NCI-H1105 (cell line): ENCODE data around the gene CAMK2B.
A peak's percentile ranks its signal among the peaks of the same experiment; 100 is the strongest.

Source experiments
- DNase-seq: peaks from one replicate; lab custom pipeline; 2025; lab: John Stamatoyannopoulos, UW

Gene CAMK2B

DNA sequence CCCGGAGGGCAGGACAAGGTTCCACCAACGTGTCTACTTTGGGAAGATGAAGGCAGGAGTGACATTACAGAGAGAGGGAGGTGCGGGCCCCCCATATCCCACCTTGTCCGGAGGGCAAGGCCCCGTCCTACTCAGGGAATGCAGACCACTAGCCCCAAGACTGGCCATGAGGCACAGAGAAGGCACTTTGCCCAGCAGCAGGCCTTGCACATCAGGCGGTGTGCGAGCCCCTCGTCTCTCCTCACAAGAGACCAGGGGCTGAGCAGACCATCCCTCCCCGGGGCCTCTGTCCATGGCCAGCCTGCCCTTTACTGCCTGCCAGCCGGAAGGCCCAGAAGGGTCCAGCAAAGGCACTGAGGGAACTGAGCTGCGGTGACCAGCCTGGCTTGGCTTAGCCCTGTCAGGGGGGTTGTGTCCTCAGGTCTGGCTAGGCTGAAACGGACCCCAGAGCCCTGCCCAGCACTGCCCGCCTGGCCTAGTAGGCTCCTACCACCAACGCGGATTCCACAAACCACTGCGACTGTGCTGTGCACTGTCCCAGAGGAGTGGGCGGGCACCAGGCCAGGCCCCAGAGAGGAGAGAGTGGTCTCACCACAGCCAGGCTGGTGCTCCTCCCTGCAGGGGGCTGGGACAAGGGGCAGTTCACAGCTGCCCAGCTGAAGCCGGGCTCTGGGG is 16.7 kb downstream of the CAMK2B start:
- no peak for DNase-seq

DNA sequence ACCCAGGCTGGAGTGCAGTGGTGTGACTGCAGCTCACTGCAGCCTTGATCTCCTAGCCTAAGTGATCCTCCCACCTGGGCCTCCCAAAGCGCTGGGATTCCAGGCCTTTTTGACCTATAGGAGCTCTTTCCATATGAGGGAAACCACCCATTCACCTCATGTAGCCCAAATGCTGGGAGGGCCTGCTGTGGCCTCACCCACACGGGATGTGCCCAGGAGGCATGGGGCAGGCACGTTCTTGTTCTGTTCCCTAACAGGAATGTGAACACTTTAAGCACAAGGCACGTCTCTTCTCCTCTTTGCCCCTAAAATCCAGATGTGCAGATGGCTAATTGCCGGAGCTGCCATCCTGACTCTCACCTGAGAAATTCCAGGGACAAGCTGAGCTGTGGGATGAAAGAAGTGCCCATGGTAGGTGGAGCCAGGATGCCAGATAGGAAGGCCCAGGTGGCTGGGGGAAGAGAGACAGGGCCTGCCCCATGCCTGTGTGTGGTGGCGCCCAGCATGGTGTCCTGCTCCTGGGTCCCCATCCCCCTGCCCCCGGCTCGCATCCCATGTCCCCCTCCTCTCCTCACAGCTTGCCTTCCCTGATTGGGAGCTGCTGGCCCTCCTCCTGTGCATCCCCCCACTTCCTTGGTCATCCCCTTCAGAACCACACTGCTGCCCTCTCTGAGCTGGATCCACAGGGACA is 17.3 kb downstream of the CAMK2B start:
- DNase-seq: no peak

DNA sequence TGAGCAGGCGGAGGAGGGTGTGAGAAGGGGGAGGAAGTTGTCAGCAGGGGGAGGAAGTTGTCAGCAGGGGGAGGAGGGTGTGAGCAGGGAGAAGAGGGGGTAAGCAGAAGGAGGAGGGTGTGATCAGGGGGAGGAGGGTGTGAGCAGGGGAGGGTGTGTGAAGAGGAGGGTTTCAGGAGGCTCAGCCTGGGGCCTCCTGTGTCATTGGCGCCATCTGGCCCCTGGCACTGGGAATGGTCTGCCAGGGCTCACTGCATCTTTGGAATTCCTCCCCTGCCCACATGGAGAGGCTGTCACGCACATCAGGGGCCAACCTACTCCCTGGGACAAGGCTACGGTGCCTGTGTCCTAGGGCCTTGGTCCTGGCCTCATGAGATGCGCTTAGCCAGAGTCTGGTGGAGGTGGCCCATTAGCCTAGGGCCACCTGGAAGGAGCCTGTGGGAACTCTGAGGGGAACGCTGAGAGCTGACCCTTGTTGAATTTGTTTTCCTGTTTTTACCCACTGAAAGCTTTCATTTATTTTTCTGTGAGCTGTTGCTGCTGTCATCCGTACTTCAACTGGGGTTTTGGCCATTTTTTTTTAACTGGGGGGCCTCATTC is 18.0 kb downstream of the CAMK2B start:
- peak; percentile 54 for DNase-seq

DNA sequence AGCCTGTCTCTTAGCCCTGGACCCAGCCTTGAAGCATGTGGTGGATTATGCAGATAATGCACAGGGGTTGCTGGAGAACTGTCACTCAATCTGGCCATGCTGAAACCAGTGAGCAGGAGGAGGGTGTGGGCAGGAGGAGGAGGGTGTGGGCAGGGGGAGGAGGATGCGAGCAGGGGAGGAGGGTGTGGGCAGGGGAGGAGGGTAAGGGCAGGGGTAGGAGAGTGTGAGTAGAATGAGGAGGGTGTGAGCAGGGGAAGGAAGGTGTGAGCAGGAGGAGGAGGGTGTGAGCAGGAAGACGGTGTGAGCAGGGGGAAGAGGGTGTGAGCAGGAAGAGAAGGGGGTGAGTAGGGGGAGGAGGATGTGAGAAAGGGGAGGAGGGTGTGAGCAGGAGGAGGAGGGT is 18.8 kb downstream of the CAMK2B start:
- DNase-seq: no peak

DNA sequence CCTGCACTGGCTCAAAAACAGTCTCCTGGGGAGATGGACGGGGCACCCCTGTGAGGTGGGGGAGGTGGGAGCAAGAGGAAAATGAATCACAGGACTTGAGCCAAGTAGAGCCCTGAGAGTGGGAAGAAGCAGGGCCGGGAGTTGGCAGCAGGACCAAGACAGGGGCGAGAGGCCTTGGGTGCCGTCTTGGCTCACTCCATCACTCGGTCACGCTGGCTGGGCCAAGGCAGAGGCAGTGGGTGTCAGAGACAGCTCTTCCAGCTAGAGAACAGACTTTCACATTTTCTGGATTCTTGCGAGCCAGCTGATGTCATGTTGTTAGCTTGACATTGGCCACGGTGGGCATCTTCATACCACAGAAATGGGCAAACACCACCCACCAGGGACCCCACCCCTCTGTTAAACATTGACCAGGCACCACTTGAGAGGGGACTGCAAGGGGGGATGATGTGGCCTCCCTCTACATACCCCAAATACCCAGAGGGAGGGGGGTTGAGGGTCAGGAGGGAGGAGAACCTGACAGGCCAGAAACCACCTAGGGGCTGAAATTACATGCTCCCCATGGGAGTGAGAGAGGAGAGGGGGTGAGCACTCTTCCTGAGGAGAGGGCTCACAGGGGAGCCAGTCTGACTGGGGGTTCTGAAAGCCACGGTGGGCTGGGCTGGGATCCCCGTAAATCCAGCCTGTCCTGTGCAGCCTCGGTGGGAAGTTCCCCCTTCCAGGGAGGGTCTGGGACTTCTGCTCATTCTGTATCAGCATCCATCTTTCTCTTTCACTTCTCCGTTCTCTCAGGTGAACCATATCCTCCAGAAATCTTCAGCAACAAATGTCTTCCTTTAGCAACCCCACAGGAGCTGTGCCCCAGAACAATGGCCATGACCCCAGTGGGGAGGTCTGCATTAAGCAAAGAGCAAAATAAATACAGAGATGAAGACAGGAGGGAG is 19.6 kb downstream of the CAMK2B start:
- no peak for DNase-seq

DNA sequence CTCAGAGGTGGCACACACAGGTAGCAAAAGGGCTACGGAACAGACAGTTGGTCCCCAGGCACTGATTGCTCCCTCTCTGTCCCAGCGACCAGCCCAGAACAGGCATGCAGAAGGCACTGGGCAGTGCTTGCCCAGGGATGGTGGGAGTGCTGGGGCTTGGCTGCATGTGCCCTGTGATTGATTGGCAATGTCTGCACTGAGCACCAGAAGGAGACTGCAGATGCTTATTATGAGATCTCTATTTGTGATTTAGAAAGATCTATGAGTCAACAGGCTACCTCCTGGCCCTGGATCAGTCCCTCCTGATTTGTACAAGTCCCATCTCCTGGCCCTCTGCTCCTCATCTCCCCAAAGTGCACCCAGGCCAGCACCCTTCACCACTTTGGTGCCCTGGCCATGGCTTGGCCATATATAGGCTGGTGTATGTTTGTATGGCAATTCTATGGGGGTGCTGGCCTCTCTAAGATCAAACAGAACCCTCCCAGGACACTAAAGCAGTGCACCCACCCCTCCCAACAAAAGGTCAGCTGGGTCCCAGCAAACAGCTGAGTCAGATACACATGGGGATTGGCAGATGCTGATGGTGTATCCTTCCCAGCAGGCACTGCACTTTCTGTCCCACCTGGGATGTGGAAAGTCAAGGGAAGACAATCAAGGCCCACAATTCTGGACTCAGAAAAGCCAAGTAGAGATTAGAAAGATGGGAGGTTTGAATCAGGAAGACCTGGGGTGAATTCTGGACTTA is 30.9 kb downstream of the CAMK2B start:
- no peak for DNase-seq

DNA sequence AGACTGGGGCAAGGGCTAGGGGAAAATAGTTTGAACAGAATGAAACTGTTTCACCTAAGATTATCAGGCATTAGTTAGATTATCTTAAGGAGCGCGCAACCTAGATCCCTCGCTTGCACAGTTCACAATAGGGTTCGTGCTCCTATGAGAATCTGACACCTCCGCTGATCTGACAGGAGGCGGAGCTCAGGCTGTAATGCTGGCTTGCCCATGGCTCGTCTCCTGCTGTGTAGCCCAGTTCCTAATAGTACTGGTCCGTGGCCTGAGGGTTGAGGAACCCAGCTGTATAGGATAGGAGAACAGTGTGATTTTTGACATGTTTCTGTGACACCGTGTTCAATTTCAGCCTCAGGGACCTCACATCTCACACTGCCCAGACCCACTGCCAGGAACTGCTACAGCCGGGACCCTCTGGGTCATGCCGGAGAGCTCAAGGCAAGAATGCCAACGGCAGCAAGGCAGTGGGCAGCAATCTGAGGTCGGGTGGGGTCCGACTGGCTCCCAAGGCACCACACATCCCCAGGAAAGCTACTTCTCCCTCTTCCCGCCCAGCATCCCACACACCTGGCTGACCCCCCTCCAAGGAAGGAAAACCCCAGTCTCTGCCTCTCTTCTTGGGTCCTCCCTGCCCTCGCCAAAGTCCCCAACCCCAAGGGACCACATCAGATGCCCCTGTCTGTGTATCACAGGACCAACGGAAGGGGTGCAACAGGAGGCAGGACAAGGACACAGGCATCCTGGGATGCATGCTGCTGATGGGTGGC is 31.7 kb downstream of the CAMK2B start:
- DNase-seq: no peak

DNA sequence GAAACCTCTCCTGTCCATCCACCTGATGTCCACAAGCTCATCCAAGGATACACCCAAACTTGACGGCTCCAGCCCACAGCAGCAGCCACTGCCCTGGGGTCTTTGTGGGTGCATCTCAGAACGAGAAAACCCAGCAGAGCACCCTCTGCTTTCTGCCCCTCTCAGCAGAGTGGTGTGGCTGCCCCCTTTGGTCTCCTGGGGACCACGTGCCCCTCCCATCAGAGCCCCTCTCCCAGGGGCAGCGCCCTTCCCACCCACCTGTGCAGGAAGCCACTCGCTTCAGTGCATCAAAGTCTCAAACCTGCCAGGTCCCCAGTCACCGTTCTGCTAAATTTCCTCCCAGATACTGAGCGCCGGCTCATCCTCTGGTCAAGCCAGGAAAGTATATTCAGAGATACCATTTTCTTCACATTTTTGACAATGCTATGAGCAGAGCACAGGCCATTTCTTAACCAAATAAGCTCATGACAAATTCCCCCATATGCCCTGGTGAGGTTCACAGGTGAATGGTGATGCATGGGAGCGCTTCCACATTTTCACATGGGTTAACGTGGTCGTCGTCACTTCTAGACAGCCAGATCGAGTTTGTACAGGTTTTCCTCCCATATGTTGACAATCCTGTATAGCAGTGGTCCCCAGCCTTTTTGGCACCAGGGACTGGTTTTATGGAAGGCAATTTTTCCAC is 32.4 kb downstream of the CAMK2B start:
- DNase-seq: no peak

DNA sequence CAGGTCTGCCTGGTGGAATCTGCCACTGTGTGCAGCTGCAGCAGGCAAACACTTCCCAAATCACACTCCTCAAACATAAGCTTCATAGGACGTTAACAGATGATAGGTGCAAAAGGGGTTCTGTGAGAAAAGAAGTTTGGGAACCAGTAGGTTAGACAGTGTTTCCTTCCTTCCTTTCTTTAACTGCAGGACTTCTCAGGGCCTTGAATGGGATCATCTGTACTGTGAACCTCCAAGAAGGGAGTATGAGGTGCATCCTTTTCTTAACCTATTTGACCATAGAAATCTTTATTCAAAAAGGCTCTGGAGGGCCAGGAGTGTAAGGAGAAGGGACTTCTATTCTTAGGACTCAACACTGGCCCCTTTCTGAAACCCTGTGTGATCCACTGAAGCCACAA is 33.0 kb downstream of the CAMK2B start:
- DNase-seq: no peak

DNA sequence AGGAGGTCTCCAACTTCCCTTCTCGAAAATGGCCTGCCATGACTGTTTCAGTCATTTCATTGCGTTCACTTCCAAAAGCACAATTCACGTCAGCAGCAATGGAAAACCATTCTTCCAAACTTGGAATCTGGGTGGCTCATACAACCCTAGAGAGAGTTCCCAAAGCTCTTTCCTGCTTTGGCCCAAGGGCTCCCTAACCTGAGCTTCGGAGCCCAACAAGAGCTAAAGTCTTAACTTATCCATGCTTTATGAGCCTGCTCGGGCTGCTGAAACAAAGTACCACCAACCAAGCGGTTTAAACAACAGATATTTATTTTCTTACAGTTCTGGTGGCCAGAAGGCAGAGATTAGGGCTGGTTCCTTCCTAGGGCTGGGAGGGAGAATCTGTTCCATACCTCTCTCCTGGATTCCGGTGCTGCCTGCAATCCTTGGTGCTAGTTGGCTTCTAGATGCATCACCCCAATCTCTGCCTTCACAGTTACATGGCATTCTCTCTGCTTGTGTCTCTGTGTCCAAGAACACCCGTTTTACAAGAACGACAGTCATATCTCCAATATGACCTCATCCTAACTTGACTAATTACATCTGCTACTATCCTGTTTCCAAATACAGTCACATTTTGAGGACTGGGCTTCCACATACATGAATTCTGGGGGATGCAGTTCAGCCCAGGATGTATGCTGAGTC is 33.5 kb downstream of the CAMK2B start:
- no peak for DNase-seq

DNA sequence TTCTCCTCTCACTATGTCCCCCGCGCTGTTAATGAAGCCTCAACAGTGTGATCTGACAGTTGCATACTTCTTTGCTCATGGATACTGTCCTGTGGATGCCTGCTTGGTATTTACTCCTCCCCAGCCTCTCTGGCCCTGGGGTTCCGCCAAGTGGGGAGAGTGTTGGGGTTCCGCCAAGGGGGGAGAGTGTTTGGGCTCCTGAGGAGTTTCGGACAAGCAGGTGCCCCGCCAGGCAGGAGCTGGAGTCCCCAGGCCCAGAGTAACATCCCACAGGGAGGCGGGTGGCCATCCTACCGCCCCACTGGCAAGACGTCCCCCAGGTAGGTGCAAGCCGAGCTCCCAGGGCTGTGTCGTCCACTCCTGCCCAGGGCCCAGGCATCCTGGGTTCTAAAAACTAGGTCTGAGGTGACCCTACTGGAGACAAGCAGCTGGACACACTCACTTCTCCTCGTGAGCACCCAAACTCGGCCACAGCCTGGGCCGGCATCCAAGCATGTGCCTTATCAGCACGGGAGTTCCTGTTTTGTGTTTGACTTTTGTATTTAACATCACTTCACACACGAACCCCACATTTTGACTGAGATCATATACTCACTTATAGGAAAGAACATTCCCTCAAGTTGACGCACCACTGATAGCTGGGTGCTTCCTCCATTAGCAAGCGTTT is 34.2 kb downstream of the CAMK2B start:
- no peak for DNase-seq

DNA sequence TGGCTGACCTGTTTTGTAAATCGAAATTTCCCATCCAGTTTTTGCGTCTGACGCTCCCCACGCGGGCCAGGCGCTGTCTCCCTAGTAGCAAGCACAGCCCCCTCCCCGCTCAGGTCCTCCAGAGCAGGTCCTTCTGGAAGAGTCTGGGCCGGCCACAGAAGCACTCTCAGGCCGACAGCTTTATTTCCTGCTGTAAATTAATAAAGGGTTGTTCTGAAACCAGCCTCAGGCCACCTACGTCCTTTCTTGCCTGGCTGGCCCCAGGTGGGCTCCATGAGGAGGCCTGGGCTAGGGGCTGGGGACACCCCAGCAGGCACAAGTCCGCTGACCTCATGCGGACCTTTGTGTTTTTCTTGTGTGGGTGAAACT is 35.2 kb downstream of the CAMK2B start:
- DNase-seq: no peak

DNA sequence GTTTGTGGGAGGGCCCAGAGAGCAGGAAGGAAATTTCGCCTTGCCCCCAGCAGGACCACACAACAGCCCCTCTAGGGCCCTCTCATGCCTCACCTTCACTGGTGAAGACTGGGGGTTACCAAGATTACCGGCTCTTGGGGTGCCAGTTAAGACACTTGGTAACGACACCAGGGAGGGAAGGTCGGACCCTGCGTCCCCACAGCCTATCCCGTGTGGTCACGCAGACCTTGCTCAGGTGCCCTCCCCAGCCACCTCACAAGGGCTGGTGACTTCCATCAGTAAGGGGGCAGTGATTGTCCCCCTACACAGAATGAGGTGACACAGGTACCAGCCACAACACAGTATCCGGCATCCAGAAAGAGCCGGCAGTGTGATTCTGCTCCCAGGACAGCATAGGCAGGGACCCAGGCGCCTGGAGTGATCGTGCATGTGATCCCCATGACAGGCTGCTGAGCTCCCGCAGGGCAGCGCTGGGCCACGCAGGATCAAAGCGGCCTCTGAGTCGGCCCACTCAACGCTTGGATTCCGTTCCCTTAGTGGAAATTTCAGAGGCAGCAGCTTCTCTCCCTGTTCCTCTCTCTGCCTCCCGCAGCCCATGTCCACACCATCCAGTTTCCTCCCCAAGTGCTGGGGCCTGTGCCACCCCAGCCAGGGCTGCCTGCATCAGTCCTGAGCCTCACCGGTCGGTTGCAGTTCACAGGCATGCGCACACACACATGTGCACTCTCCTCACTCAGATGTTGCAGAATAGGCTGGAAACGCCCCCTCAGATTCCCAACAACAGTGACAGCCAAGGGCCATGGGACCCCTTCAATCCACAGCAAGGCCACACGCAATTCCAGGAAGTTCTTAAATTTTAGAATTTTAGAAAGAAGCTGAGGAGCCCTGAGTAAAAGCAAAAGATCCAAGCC is 35.8 kb downstream of the CAMK2B start:
- DNase-seq: no peak

DNA sequence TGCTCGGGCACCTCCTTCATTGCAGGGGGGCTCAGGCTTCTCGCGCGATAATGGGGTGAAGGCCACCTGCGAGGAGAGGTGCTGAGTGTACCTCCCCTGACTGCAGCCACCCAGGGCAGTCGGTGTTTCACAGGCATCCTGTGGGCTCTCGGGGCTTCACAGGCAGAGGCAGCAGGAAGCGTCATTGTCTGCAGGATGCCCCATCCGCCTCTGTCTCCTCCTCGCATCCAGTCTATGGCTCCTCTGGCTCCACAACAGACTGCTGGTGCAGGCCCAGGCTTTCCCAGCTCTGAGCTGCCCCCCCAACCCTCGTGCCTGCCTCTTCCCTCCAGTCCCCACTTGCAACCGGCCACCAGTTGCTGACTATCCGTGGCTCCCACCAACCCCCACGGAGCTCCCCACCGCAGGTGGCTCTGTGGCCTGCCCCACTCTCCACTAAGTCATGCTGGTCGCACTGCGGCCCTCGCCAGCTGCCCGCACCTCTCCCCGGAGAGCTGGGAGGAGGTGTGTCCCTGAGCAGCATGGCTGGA is 36.5 kb downstream of the CAMK2B start:
- no peak for DNase-seq

DNA sequence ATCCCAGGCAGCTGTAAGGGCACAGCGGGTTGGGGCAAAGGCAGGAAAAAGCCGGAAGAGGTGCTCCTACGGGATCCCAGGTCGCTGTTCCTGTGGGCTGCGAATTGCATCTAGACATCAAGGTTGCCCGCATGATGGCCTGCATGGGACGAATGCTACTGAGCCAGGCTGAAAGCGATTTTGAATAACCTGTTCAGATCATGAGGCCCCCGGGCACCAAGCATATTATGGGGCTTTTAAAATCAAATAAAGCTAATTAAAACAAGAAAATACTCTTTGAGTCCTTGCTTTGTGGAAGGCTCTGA is 37.1 kb downstream of the CAMK2B start:
- DNase-seq: no peak

DNA sequence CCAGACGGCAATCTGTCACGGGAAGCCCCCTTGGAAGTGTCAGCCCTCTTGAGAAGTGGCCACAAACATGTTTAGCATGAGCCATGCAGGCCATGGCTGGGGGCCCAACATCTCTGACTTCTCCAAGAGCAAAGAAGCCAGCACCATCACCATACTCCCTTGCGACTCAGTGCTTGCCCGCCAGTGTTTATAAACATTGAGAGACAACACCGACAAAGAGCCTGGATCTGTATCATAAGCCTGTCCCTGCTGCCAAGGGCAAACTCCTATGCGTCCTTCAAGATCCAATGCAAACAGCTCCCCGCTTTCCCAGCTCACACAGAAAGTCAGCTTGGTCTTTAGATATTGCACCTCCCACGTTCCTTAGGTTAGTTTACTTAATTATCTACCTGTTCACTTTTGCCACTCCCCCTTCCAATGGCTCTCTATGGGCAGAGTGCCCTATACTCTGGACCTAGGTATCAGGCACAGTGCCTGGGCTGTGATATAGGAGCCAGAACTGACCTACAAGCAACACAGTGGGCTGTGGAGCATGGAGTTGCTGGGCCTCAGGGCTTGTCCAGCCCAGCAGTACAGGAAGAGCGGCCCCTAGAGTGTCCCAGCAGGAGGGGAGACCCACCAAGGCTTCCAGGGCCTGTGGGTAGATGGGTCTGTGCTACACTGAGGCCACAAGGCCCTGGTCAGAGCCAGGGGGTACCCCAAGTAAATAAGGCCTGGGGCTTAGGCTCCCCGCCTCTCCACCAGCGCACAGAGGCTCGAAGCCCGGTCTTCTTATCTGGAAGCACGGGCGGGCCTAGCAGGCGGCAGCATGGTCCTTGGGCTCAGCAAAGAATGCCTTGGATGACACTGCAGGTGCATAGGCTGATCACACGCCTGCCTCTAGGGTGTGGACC is 37.7 kb downstream of the CAMK2B start:
- DNase-seq: no peak
